HCT116 (cell line): ENCODE measurements around the gene C4BPB. TPM values are rescaled to one million over a fixed set of nuclear protein-coding genes. Genes with fewer than 3 reads are reported as not detected.

Source experiments
- ATAC-seq: fragments of 200-7000 bp; cut with Tn5 transposase; 2 replicates; pipeline ENCODE4 v1.9.1; 2020; ENCODE audit warnings: mild to moderate bottlenecking, moderate library complexity
- BruUV-seq: library from RNA; stranded (reverse); fragments of 400-500 nt; replicated peaks from 2 replicates; lab custom pipeline; 2021; lab: Mats Ljungman, UMichigan
- CTCF ChIA-PET: fragments of 300-600 bp; sonication (Branson Sonifier 250); formaldehyde crosslinking; loops from one replicate; lab custom pipeline; 2021; ENCODE audit warnings: antibody characterized with exemption; lab: Charles Lee
- POLR2A ChIA-PET: fragments of 300-600, 350-600 bp; sonication (Branson Sonifier 250); formaldehyde crosslinking; loops from one replicate; lab custom pipeline; 2021; ENCODE audit warnings: antibody characterized with exemption; lab: Charles Lee
- RAD21 ChIA-PET, 2 experiments: fragments of 300-600 bp; sonication (Branson Sonifier 250); formaldehyde crosslinking; loops; one replicate each; lab custom pipeline; 2023; ENCODE audit warnings: low total read pairs in 2 of 2; ENCODE audit not compliant: uncharacterized antibody in 2 of 2, unreplicated experiment in 2 of 2, low non-redundant PET in 1 of 2; lab: Charles Lee
- DNase-seq: peaks from one replicate; pipeline ENCODE4 v3.0.0-alpha.2; 2010; ENCODE audit warnings: low read depth, low spot score
- H2AFZ ChIP-seq: fragments of 200-600 bp; shearing (Covaris generic), sonication (generic); 2 replicates; pipeline ENCODE4 v1.6.1; 2017; ENCODE audit warnings: low read depth, mixed run types, mixed read lengths, antibody characterized with exemption, low read length; ENCODE audit not compliant: poor library complexity, severe bottlenecking
- H3K27ac ChIP-seq: 2 replicates; pipeline ENCODE4 v1.5.1; 2012; ENCODE audit warnings: low read depth, low read length
- H3K27me3 ChIP-seq: fragments of 200-600 bp; sonication (generic); 2 replicates; pipeline ENCODE4 v1.6.1; 2016; ENCODE audit warnings: mixed run types, low read length, mixed read lengths; ENCODE audit not compliant: insufficient read depth
- H3K36me3 ChIP-seq, 2 experiments: fragments of 200-500 bp in 1 of 2; fragments of 200-600 bp in 1 of 2; sonication (Bioruptor generic) in 1 of 2; sonication (generic) in 1 of 2; 2 replicates each; pipeline versions ENCODE4 v1.5.1 to v1.6.1; 2014 to 2016; ENCODE audit warnings: low read length in 2 of 2, inconsistent platforms in 1 of 2, mixed read lengths in 1 of 2, mixed run types in 1 of 2; ENCODE audit not compliant: insufficient read depth in 2 of 2, control insufficient read depth in 1 of 2
- H3K4me1 ChIP-seq, 2 experiments: fragments of 200-600 bp in 1 of 2; sonication (generic) in 1 of 2; 2 replicates each; pipeline versions ENCODE4 v1.5.1 to v1.6.1; 2012 to 2017; ENCODE audit warnings: low read length in 2 of 2, inconsistent platforms in 1 of 2, mild to moderate bottlenecking in 1 of 2, mixed read lengths in 1 of 2, mixed run types in 1 of 2, moderate library complexity in 1 of 2; ENCODE audit not compliant: insufficient read depth in 2 of 2, control insufficient read depth in 1 of 2
- H3K4me2 ChIP-seq: fragments of 200-600 bp; sonication (generic); 2 replicates; pipeline ENCODE4 v1.6.1; 2017; ENCODE audit warnings: mixed run types, low read length, mixed read lengths
- H3K4me3 ChIP-seq, 2 experiments: fragments of 200-600 bp in 1 of 2; sonication (generic) in 1 of 2; replicated peaks in 1 of 2; 2 replicates each; pipeline ENCODE4 v1.5.1; 2011 to 2016; ENCODE audit warnings: low read length in 2 of 2, control low read depth in 1 of 2, low read depth in 1 of 2, mild to moderate bottlenecking in 1 of 2, mixed read lengths in 1 of 2, mixed run types in 1 of 2
- H3K79me2 ChIP-seq: fragments of 200-600 bp; sonication (generic); 2 replicates; pipeline ENCODE4 v1.6.1; 2017; ENCODE audit warnings: mild to moderate bottlenecking, mixed run types, low read length, moderate library complexity, mixed read lengths; ENCODE audit not compliant: insufficient read depth
- H3K9ac ChIP-seq: fragments of 200-600 bp; sonication (generic); 2 replicates; pipeline ENCODE4 v1.6.1; 2016; ENCODE audit warnings: low read length, mixed read lengths
- H3K9me2 ChIP-seq: fragments of 200-600 bp; sonication (generic), shearing (Covaris generic); 2 replicates; pipeline ENCODE4 v1.6.1; 2017; ENCODE audit warnings: mixed run types, mild to moderate bottlenecking, moderate library complexity; ENCODE audit not compliant: insufficient read depth
- H3K9me3 ChIP-seq, 2 experiments: fragments of 200-500 bp in 1 of 2; fragments of 200-600 bp in 1 of 2; sonication (Bioruptor generic) in 1 of 2; sonication (generic) in 1 of 2; 2 replicates each; pipeline ENCODE4 v1.6.1; 2014 to 2017; ENCODE audit warnings: low read length in 2 of 2, mixed read lengths in 2 of 2, inconsistent platforms in 1 of 2, low read depth in 1 of 2, mild to moderate bottlenecking in 1 of 2, mixed run types in 1 of 2, moderate library complexity in 1 of 2; ENCODE audit not compliant: control insufficient read depth in 1 of 2, insufficient read depth in 1 of 2
- H4K20me1 ChIP-seq: fragments of 200-600 bp; sonication (generic), shearing (Covaris generic); 2 replicates; pipeline ENCODE4 v1.6.1; 2017; ENCODE audit warnings: mixed run types, mild to moderate bottlenecking, moderate library complexity; ENCODE audit not compliant: insufficient read depth
- ATF3 ChIP-seq: IDR thresholded peaks from 2 replicates; pipeline ENCODE4 v1.6.1; 2012
- CBX3 ChIP-seq: IDR thresholded peaks from 2 replicates; pipeline ENCODE4 v1.6.1; 2012; ENCODE audit warnings: low read depth
- EGR1 ChIP-seq: IDR thresholded peaks from 2 replicates; pipeline ENCODE4 v1.6.1; 2012; ENCODE audit warnings: low read depth
- ELF1 ChIP-seq: IDR thresholded peaks from 2 replicates; pipeline ENCODE4 v1.6.1; 2012; ENCODE audit warnings: low read depth, borderline replicate concordance
- EZH2 ChIP-seq: fragments of 200-600 bp; sonication (generic); IDR thresholded peaks from 2 replicates; pipeline ENCODE4 v1.6.1; 2017; ENCODE audit warnings: antibody characterized with exemption, mixed run types
- EZH2phosphoT487 ChIP-seq: fragments of 200-600 bp; IDR thresholded peaks from 2 replicates; pipeline ENCODE4 v1.6.1; 2018; ENCODE audit warnings: antibody characterized with exemption, borderline replicate concordance
- FOSL1 ChIP-seq: IDR thresholded peaks from 2 replicates; pipeline ENCODE4 v1.6.1; 2012; ENCODE audit warnings: low read depth
- JUND ChIP-seq: IDR thresholded peaks from 2 replicates; pipeline ENCODE4 v1.6.1; 2012
- POLR2AphosphoS5 ChIP-seq: IDR thresholded peaks from 2 replicates; pipeline ENCODE4 v1.6.1; 2011; ENCODE audit warnings: mild to moderate bottlenecking, low read depth, low read length, moderate library complexity
- RAD21 ChIP-seq: IDR thresholded peaks from 2 replicates; pipeline ENCODE4 v1.6.1; 2012; ENCODE audit warnings: low read depth, mild to moderate bottlenecking
- REST ChIP-seq: IDR thresholded peaks from 2 replicates; pipeline ENCODE4 v1.6.1; 2012; ENCODE audit warnings: low read depth
- SIN3A ChIP-seq: IDR thresholded peaks from 2 replicates; pipeline ENCODE4 v1.6.1; 2012; ENCODE audit warnings: low read depth
- SP1 ChIP-seq: IDR thresholded peaks from 2 replicates; pipeline ENCODE4 v1.6.1; 2012; ENCODE audit warnings: low read depth
- ZFX ChIP-seq: fragments of 450-650 bp; IDR thresholded peaks from 2 replicates; pipeline ENCODE4 v1.6.1; 2017
- ZNF274 ChIP-seq: fragments of 200-500 bp; sonication (Bioruptor generic); IDR thresholded peaks from 2 replicates; pipeline ENCODE4 v1.6.1; 2014; ENCODE audit warnings: mild to moderate bottlenecking, low read depth, low read length, inconsistent platforms
- intact Hi-C: fragments of 100-400 bp; cut with micrococcal nuclease; formaldehyde crosslinking; loops from 2 replicates; pipeline ENCODE4 v1.10.0; 2022
- total RNA-seq: library from RNA; stranded (reverse); gene quantifications from one replicate; pipeline ENCODE4 v1.2.1, GENCODE V29; 2021; ENCODE audit not compliant: unreplicated experiment
- TF ChIP-seq, protein P1 (sequence below): IDR thresholded peaks from 2 replicates; pipeline ENCODE4 v1.6.1; 2012
- TF ChIP-seq, protein P2 (sequence below): IDR thresholded peaks from 2 replicates; pipeline ENCODE4 v1.6.1; 2011; ENCODE audit warnings: mild to moderate bottlenecking, low read length, moderate library complexity; ENCODE audit not compliant: insufficient replicate concordance; ENCODE audit errors: extremely low read depth

The C4BPB gene
- total RNA-seq, 1 experiment from 2014 or later: not detected

- TF ChIP-seq, protein P1, sequence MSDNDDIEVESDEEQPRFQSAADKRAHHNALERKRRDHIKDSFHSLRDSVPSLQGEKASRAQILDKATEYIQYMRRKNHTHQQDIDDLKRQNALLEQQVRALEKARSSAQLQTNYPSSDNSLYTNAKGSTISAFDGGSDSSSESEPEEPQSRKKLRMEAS: peak; percentile 83
Observed at GRCh38 chr1:207050480-207051190, 38.0 kb upstream of the C4BPB start (continued).

- H2AFZ ChIP-seq: peak within 1 kb of the TSS; percentile 67
- H4K20me1 ChIP-seq: peaks cover 8% of the 10 kb centered on the region; the same call in 1 of the 2 replicates
- no peak for DNase-seq
- intact Hi-C loops: loop anchor here (2.0 kb wide), 1 partner anchor 47 kb away; no protein-coding TSS in a partner anchor
- H3K79me2 ChIP-seq: peaks cover 44% of the 10 kb centered on the region
- ChIA-PET RAD21 (no interaction called here), POLR2A (interaction anchor here (1.0 kb wide), 1 partner anchor 19 kb away, joined by 3 read pairs; the partner anchor contains the start of gene C1orf116), CTCF (interaction anchor here (1.2 kb wide), 1 partner anchor 33 kb away, joined by 3 read pairs; no protein-coding TSS in a partner anchor)
- peaks cover 14 to 29% of the 10 kb centered on the region in 2 experiments for H3K36me3 ChIP-seq
- H3K9ac ChIP-seq: peak within 1 kb of the TSS; percentile 96
- H3K27me3 ChIP-seq: no peaks in the 10 kb centered on the region
- peaks cover 11 to 29% of the 10 kb centered on the region in 2 experiments for H3K4me1 ChIP-seq
- no peaks in the 10 kb centered on the region for H3K9me2 ChIP-seq
- no peaks in the 10 kb centered on the region for H3K9me3 ChIP-seq
- H3K4me2 ChIP-seq: peak within 1 kb of the TSS; percentile 73
- peak; percentile 0; the same call in 1 of the 2 replicates for ATAC-seq
- H3K27ac ChIP-seq: peak within 1 kb of the TSS; percentile 85
- no TSS peak for BruUV-seq
- peak within 1 kb of the TSS; percentile 88 to 90 for H3K4me3 ChIP-seq
- TF ChIP-seq CBX3 (no peak; the same call in 1 of the 2 replicates), SP1 (no peak), EGR1 (0 out of 2 replicates have a peak, but pooled peaks have one; percentile 2), EZH2 (no peak), ZNF274 (no peak), ATF3 (no peak), ELF1 (no peak), SIN3A (0 out of 2 replicates have a peak, but pooled peaks have one; percentile 7), RAD21 (no peak), ZFX (no peak), REST (no peak), POLR2AphosphoS5 (no peak), EZH2phosphoT487 (no peak), FOSL1 (0 out of 2 replicates have a peak, but pooled peaks have one; percentile 6), JUND (no peak; the same call in 1 of the 2 replicates)
- TF ChIP-seq, protein P2, sequence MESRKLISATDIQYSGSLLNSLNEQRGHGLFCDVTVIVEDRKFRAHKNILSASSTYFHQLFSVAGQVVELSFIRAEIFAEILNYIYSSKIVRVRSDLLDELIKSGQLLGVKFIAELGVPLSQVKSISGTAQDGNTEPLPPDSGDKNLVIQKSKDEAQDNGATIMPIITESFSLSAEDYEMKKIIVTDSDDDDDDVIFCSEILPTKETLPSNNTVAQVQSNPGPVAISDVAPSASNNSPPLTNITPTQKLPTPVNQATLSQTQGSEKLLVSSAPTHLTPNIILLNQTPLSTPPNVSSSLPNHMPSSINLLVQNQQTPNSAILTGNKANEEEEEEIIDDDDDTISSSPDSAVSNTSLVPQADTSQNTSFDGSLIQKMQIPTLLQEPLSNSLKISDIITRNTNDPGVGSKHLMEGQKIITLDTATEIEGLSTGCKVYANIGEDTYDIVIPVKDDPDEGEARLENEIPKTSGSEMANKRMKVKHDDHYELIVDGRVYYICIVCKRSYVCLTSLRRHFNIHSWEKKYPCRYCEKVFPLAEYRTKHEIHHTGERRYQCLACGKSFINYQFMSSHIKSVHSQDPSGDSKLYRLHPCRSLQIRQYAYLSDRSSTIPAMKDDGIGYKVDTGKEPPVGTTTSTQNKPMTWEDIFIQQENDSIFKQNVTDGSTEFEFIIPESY: no peak
- TF ChIP-seq, protein P1: peak; percentile 60
Observed at GRCh38 chr1:207051191-207051943, 37.3 kb upstream of the C4BPB start, which contains the start of gene YOD1. TSS of gene YOD1 (minus strand) at chr1:207051208. CDS start at chr1:207051030, 178 bp downstream.
